Caco-2 (cell line): ENCODE measurements around the gene RGPD8. TPM values are rescaled to one million over a fixed set of nuclear protein-coding genes. Genes with fewer than 3 reads are reported as not detected.

Experiments used
- BruUV-seq: library from RNA; stranded (reverse); fragments of 400-500 nt; replicated peaks from 2 replicates; lab custom pipeline; 2021; lab: Mats Ljungman, UMichigan
- CTCF ChIA-PET: fragments of 300-600 bp; sonication (Branson Sonifier 250); formaldehyde crosslinking; loops from one replicate; lab custom pipeline; 2022; ENCODE audit warnings: antibody characterized with exemption; lab: Charles Lee
- POLR2A ChIA-PET: fragments of 300-600 bp; sonication (Branson Sonifier 250); formaldehyde crosslinking; loops from one replicate; lab custom pipeline; 2022; ENCODE audit warnings: antibody characterized with exemption; lab: Charles Lee
- DNase-seq, 2 experiments: peaks; one replicate each; pipeline versions ENCODE4 v3.0.0 to v3.0.0-alpha.2; 2020 to 2022
- H3K27me3 ChIP-seq: replicated peaks from 2 replicates; pipeline ENCODE4 v1.6.0; 2011; ENCODE audit warnings: low read length; ENCODE audit not compliant: control insufficient read depth, insufficient read depth
- H3K36me3 ChIP-seq: 2 replicates; pipeline ENCODE4 v1.5.1; 2011; ENCODE audit warnings: low read length; ENCODE audit not compliant: control insufficient read depth, insufficient read depth
- H3K4me1 ChIP-seq: fragments of 250-450 bp; sonication (Bioruptor Pico); 2 replicates; pipeline ENCODE4 v1.5.1; 2020; ENCODE audit warnings: mild to moderate bottlenecking
- H3K4me3 ChIP-seq: 2 replicates; pipeline ENCODE4 v1.5.1; 2011; ENCODE audit warnings: low read depth, mild to moderate bottlenecking, control low read depth, low read length
- H3K9me3 ChIP-seq: fragments of 250-450 bp; sonication (Bioruptor Pico); 2 replicates; pipeline ENCODE4 v1.5.1; 2020; ENCODE audit warnings: mild to moderate bottlenecking, moderate library complexity
- H3K27ac Mint-ChIP-seq: one replicate; pipeline ENCODE4 v1.8.0; 2022; ENCODE audit warnings: mixed read lengths; ENCODE audit not compliant: unreplicated experiment
- H3K27me3 Mint-ChIP-seq: one replicate; pipeline ENCODE4 v1.8.0; 2022; ENCODE audit warnings: mixed read lengths; ENCODE audit not compliant: insufficient read depth, unreplicated experiment
- H3K36me3 Mint-ChIP-seq: one replicate; pipeline ENCODE4 v1.8.0; 2022; ENCODE audit warnings: mild to moderate bottlenecking, mixed read lengths; ENCODE audit not compliant: insufficient read depth, unreplicated experiment
- H3K4me1 Mint-ChIP-seq: one replicate; pipeline ENCODE4 v1.8.0; 2022; ENCODE audit warnings: low read depth, mixed read lengths; ENCODE audit not compliant: unreplicated experiment
- H3K4me3 Mint-ChIP-seq: one replicate; pipeline ENCODE4 v1.8.0; 2022; ENCODE audit warnings: mild to moderate bottlenecking, moderate library complexity, mixed read lengths; ENCODE audit not compliant: unreplicated experiment
- H3K9me3 Mint-ChIP-seq: one replicate; pipeline ENCODE4 v1.8.0; 2022; ENCODE audit warnings: mixed read lengths; ENCODE audit not compliant: unreplicated experiment
- intact Hi-C: fragments of 100-400 bp; cut with micrococcal nuclease; formaldehyde crosslinking; loops from one replicate; pipeline ENCODE4 v1.10.0; 2022; ENCODE audit not compliant: unreplicated experiment
- total RNA-seq: library from RNA; stranded (reverse); gene quantifications from 2 replicates; pipeline ENCODE4 v1.2.3, GENCODE V29; 2022
- TF ChIP-seq, protein P1 (sequence below), 2 experiments: fragments of 200-600 bp in 1 of 2; IDR thresholded peaks; 1 replicate in 1 of 2; 2 replicates in 1 of 2; pipeline versions ENCODE4 v1.5.1 to v1.8.0; 2011 to 2022; ENCODE audit warnings: antibody characterized with exemption in 1 of 2, control low read depth in 1 of 2, inconsistent platforms in 1 of 2, low read depth in 1 of 2, low read length in 1 of 2, mild to moderate bottlenecking in 1 of 2, moderate library complexity in 1 of 2; ENCODE audit not compliant: insufficient read depth in 1 of 2, severe bottlenecking in 1 of 2, unreplicated experiment in 1 of 2

RGPD8 gene
- total RNA-seq, 1 experiment from 2014 or later = 17.5 TPM

DNA sequence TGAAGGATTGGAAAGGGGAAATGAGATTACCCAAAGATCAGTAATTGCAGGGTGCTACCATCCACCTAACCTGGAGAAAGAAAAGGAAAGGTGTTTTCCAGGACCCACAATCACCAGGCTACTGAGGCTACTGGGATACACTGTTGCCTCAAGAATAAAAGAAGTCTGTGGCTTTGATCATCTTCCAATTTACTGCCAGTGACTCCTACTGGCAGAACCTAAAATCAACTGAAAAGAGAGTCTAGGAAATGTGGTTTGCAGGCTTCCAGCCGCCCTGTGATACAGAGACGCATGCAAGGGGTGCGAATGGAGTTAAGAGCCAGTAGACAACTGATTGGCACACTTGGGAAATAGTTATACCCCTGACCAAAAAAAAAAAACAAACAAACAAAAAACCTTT lies 31.9 kb upstream of the RGPD8 start:
- DNase-seq = no peak
- intact Hi-C loops = no loop called here
- no peaks in the 10 kb centered on the region; the same call in 1 of the 2 replicates for H3K9me3 ChIP-seq
- Mint-ChIP-seq H3K27ac (no peak overlapping the region), H3K36me3 (no peaks in the 10 kb centered on the region), H3K4me3 (no peak overlapping the region), H3K27me3 (peaks cover 2% of the 10 kb centered on the region), H3K4me1 (no peaks in the 10 kb centered on the region), H3K9me3 (no peaks in the 10 kb centered on the region)
- no peaks in the 10 kb centered on the region for H3K27me3 ChIP-seq
- BruUV-seq = no TSS peak
- CTCF ChIA-PET = interaction anchor here (0.7 kb wide), 1 partner anchor 13 kb away, joined by 3 read pairs; no protein-coding TSS in a partner anchor
- no peak overlapping the region for H3K4me3 ChIP-seq
- H3K36me3 ChIP-seq = no peaks in the 10 kb centered on the region
- TF ChIP-seq, protein P1, sequence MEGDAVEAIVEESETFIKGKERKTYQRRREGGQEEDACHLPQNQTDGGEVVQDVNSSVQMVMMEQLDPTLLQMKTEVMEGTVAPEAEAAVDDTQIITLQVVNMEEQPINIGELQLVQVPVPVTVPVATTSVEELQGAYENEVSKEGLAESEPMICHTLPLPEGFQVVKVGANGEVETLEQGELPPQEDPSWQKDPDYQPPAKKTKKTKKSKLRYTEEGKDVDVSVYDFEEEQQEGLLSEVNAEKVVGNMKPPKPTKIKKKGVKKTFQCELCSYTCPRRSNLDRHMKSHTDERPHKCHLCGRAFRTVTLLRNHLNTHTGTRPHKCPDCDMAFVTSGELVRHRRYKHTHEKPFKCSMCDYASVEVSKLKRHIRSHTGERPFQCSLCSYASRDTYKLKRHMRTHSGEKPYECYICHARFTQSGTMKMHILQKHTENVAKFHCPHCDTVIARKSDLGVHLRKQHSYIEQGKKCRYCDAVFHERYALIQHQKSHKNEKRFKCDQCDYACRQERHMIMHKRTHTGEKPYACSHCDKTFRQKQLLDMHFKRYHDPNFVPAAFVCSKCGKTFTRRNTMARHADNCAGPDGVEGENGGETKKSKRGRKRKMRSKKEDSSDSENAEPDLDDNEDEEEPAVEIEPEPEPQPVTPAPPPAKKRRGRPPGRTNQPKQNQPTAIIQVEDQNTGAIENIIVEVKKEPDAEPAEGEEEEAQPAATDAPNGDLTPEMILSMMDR (IDR thresholded peaks at IDR 0.05; ENCODE audit: insufficient read depth in 1 of 2, low read depth in 1 of 2, low read length in 1 of 2, severe bottlenecking in 1 of 2, unreplicated experiment in 1 of 2) = no peak
- H3K4me1 ChIP-seq = no peaks in the 10 kb centered on the region; the same call in 1 of the 2 replicates
- POLR2A ChIA-PET = no interaction called here

DNA sequence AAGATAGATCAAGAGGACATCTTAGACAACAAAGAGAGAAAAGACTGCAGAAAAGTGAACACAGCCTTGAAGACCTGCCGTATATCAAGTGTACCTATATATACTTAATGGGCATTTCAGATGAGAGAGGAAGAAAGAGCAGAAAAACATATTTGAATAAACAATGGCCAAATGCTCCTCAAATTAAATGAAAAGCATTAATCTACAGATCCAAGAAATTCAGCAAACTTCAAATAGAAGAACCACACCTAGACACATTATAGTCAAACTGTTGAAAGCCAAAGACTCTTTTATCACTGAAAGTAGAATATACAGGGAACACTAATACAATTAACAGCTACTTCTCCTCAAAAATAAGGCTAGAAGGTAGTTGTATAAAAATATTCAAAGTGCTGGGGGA lies 29.8 kb upstream of the RGPD8 start:
- Mint-ChIP-seq H3K9me3 (no peaks in the 10 kb centered on the region), H3K27me3 (peaks cover 2% of the 10 kb centered on the region), H3K27ac (no peak overlapping the region), H3K4me3 (no peak overlapping the region), H3K4me1 (no peaks in the 10 kb centered on the region), H3K36me3 (no peaks in the 10 kb centered on the region)
- Histone ChIP-seq H3K4me3 (no peak overlapping the region), H3K9me3 (no peaks in the 10 kb centered on the region; the same call in 1 of the 2 replicates), H3K36me3 (no peaks in the 10 kb centered on the region), H3K27me3 (no peaks in the 10 kb centered on the region), H3K4me1 (no peaks in the 10 kb centered on the region; the same call in 1 of the 2 replicates)
- DNase-seq = no peak
- CTCF ChIA-PET = no interaction called here
- POLR2A ChIA-PET = no interaction called here
- BruUV-seq = no TSS peak
- TF ChIP-seq, protein P1 (IDR thresholded peaks at IDR 0.05; ENCODE audit: insufficient read depth in 1 of 2, low read depth in 1 of 2, low read length in 1 of 2, severe bottlenecking in 1 of 2, unreplicated experiment in 1 of 2) = no peak
- intact Hi-C loops = no loop called here

DNA sequence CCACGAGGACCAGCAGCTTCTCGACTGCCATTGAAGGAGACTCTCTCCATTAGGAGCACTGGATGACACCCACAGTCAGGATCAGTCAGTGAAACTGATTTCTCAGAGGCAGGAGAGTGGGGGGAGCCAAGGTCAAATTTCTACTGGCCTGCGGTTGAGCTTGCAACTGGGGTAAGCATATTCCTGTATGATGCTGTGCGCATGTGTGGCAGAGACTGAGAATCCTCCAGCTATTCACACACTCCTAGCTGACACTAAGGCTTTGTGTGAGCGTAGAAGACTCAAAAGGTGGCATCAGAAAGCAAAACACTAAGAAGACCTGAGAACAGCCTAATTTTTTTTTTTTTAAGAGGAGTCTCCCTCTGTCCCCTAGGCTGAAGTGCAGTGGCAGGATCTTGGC lies 28.7 kb upstream of the RGPD8 start:
- Mint-ChIP-seq H3K36me3 (no peaks in the 10 kb centered on the region), H3K27ac (no peak overlapping the region), H3K4me1 (no peaks in the 10 kb centered on the region), H3K27me3 (peaks cover 2% of the 10 kb centered on the region), H3K9me3 (no peaks in the 10 kb centered on the region), H3K4me3 (no peak overlapping the region)
- no peaks in the 10 kb centered on the region for H3K27me3 ChIP-seq
- ChIA-PET POLR2A (no interaction called here), CTCF (no interaction called here)
- BruUV-seq = no TSS peak
- H3K9me3 ChIP-seq = no peaks in the 10 kb centered on the region; the same call in 1 of the 2 replicates
- no peaks in the 10 kb centered on the region; the same call in 1 of the 2 replicates for H3K4me1 ChIP-seq
- intact Hi-C loops = no loop called here
- no peaks in the 10 kb centered on the region for H3K36me3 ChIP-seq
- TF ChIP-seq, protein P1 (IDR thresholded peaks at IDR 0.05; ENCODE audit: insufficient read depth in 1 of 2, low read depth in 1 of 2, low read length in 1 of 2, severe bottlenecking in 1 of 2, unreplicated experiment in 1 of 2) = no peak
- no peak for DNase-seq
- no peak overlapping the region for H3K4me3 ChIP-seq
